Pancreas (tissue), 10 donors: ENCODE data around the gene FBXO48. TPM values are rescaled to one million over a fixed set of nuclear protein-coding genes. Genes with fewer than 3 reads are reported as not detected.

Source experiments
- ATAC-seq, 4 donors: fragments of 200-7000 bp; cut with Tn5 transposase; one replicate each; pipeline versions ENCODE4 v1.8.0 to v1.9.1; 2020; ENCODE audit warnings: mild to moderate bottlenecking in 4 of 4, moderate library complexity in 4 of 4
- DNase-seq, 6 donors: peaks; one replicate each; pipeline ENCODE4 v3.0.0-alpha.2; 2020
- FAIRE-seq: peaks from 2 replicates; lab custom pipeline; 2012; peaks lifted over from hg19 to GRCh38; lab: Jason Lieb, UNC
- H3K27ac ChIP-seq, 4 donors: fragments of 200-600 bp; sonication (generic); 1 replicate in 3 of 4; 2 replicates in 1 of 4; pipeline versions ENCODE4 v1.5.0 to v1.8.0; 2020
- H3K27me3 ChIP-seq, 4 donors: fragments of 200-600 bp; one replicate each; pipeline ENCODE4 v1.8.0; 2021
- H3K36me3 ChIP-seq, 3 donors: fragments of 200-600 bp; sonication (generic) in 1 of 3; one replicate each; pipeline versions ENCODE4 v1.5.0 to v1.8.0; 2020 to 2021
- H3K4me1 ChIP-seq, 3 donors: fragments of 200-600 bp; one replicate each; pipeline ENCODE4 v1.8.0; 2021
- H3K4me3 ChIP-seq, 4 donors: fragments of 200-600 bp; sonication (generic) in 2 of 4; one replicate each; pipeline versions ENCODE4 v1.5.0 to v1.8.0; 2020 to 2021
- H3K9me3 ChIP-seq, 4 donors: fragments of 200-600 bp; one replicate each; pipeline ENCODE4 v1.8.0; 2021
- WGBS, 2 donors: extraction: QIAGEN DNeasy Blood & Tissue Kit; methylation state at CpG; one replicate each; pipeline ENCODE4 v1.1.7; 2013; 5-methylcytosine and 5-hydroxymethylcytosine counted together
- intact Hi-C, 3 donors: fragments of 100-400 bp; cut with DNase I; formaldehyde crosslinking; loops; one replicate each; pipeline versions ENCODE4 v1.11.1 to v1.14.2; 2022
- polyA plus RNA-seq, 2 donors: library from polyadenylated mRNA; stranded (reverse); fragments of 200-250 nt; gene quantifications; one replicate each; pipeline ENCODE4 v1.2.3, GENCODE V29; 2013
- total RNA-seq, 6 donors: library from RNA; stranded (reverse); fragmentation: NEBNext Ultra II Directional in 4 of 6; extraction: Animal tissue kit (Norgen Biotek cat#: 25700) in 4 of 6; gene quantifications; one replicate each; pipeline versions ENCODE4 v1.2.1 to v1.2.4, GENCODE V29; 2021 to 2023
- TF ChIP-seq, protein P1 (sequence below), 4 donors: fragments of 200-600 bp; sonication (generic) in 3 of 4; IDR thresholded peaks; one replicate each; pipeline versions ENCODE4 v1.5.0 to v1.8.0; 2021; ENCODE audit warnings: antibody characterized with exemption in 4 of 4
- donor health status: healthy with polysubstance abuse.
- donor health status: DM: no; HTN: no; CAD: no; lungs with moderate emphysema.
- donor health status: DM: no; HTN: no; CAD: no.
- donor health status: control.
- donor health status: control.
- donor health status: Bipolar disorder and iron deficiency.
- donor health status: DM: yes; HTN: yes; CAD: no.
- donor health status: DM: no; HTN: no; CAD: no.
- donor health status: DM: no; HTN: no; CAD: no.
- donor health status: DM: yes; HTN: yes; CAD: no.

Gene FBXO48
- total and polyA plus RNA-seq, 8 donors, result 0.46 to 1.1 (median 0.70) TPM

DNA sequence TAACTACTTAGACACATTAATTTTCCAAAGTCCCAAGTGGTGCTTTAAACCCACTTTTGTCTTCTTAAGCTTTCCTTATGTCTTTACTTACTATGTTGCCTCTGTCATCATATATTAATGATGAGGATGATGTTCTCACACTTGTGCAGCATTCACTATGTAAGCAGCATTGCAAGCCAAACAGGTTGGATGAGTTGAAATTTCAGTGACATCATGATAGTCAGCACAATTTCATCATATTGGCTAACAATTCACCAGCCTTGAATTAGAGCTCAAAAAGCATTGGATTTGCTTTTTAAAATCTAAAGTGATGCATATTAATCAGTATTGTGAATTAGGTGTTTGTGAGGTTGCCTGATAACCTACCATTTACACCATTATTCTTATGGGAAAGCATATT, 8.0 kb upstream of the FBXO48 start:
- DNase-seq (no peak), ATAC-seq (peak in 2 of 4 donors; percentile 25 to 28), FAIRE-seq (no peak)
- peaks cover 5 to 8% (median 5%) of the 10 kb centered on the region in 3 donors for H3K4me1 ChIP-seq
- H3K9me3 ChIP-seq, result no peaks in the 10 kb centered on the region
- H3K4me3 ChIP-seq, result no peak overlapping the region
- intact Hi-C loops, result no loop called here
- H3K27me3 ChIP-seq, result no peaks in the 10 kb centered on the region
- no peak overlapping the region for H3K27ac ChIP-seq
- TF ChIP-seq, protein P1, sequence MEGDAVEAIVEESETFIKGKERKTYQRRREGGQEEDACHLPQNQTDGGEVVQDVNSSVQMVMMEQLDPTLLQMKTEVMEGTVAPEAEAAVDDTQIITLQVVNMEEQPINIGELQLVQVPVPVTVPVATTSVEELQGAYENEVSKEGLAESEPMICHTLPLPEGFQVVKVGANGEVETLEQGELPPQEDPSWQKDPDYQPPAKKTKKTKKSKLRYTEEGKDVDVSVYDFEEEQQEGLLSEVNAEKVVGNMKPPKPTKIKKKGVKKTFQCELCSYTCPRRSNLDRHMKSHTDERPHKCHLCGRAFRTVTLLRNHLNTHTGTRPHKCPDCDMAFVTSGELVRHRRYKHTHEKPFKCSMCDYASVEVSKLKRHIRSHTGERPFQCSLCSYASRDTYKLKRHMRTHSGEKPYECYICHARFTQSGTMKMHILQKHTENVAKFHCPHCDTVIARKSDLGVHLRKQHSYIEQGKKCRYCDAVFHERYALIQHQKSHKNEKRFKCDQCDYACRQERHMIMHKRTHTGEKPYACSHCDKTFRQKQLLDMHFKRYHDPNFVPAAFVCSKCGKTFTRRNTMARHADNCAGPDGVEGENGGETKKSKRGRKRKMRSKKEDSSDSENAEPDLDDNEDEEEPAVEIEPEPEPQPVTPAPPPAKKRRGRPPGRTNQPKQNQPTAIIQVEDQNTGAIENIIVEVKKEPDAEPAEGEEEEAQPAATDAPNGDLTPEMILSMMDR (IDR thresholded peaks at IDR 0.05), result no peak
- no peaks in the 10 kb centered on the region for H3K36me3 ChIP-seq

DNA sequence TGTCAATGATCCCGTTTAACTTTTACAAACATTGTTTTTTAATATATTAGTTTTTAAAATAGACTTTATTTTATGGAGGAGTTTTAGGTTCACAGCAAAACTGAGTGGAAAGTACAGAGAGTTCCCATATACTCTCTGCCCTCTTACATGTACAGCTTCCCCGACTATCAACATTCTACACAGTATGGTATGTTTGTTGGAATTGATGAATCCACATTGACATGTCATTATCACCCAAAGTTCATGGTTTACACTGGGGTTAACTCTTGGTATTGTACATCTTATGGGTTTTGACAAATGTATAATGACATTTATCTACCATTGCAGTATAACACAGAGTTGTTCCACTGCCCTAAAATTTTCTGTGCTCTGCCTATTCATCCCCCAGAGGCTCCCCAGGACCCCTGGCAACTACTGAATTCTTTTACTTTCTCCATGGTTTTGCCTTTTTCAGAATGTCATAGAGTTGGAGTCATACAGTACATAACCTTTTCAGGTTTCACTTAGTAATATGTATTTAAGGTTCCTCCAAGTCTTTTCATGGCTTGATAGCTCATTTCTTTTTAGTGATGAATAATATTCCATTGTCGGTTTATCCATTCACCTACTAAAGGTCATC, 5.8 kb upstream of the FBXO48 start:
- Histone ChIP-seq H3K4me1 (peaks cover 8 to 19% (median 12%) of the 10 kb centered on the region in 3 donors), H3K27ac (no peak overlapping the region), H3K4me3 (no peak overlapping the region), H3K27me3 (no peaks in the 10 kb centered on the region), H3K36me3 (no peaks in the 10 kb centered on the region), H3K9me3 (no peaks in the 10 kb centered on the region)
- ATAC-seq, result no peak
- no peak for DNase-seq
- FAIRE-seq, result no peak
- intact Hi-C loops, result no loop called here
- TF ChIP-seq, protein P1 (IDR thresholded peaks at IDR 0.05), result no peak
- WGBS, 2 donors, result 71 to 87% methylated on average over 3 of the region's 3 CpGs

DNA sequence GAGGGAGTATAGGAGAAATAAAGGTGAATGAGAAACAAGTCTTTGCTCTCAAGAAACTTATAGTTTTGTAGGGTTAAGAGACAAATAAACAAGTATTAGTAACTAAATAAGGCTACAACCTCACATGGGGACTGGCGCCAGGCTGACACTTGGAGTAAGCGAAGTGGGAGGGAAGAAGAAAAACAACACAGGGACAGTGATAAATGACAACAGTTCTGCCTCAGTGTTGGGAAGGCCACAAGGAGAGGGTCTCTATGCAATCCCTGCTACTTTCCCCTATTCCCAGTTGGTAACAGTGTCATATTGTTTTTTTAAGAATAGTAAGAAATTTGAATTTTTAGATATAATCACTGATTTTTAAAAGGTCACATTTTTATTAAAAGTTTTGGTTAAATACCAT, 4.3 kb upstream of the FBXO48 start:
- no peak for FAIRE-seq

DNA sequence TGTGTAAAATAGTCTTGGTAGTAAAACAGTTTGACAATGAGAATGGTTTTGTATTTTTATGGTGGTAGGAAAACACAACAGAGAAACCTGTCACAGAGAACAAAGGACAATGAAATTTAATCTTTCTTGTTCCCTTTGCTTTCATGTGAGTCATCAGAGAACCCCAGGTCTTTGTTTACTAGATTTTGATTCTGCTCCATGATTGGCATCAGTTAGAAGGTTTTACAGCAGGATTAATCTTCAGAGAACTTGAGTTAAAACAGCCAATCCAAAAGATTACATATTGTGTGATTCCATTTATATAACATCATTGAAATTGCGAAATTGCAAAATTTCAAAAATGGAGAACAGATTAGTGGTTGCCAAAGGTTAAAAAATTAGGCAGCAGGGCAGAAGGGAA, 2.8 kb upstream of the FBXO48 start:
- intact Hi-C loops, result loop anchor here in 1 of 3 donors (10.0 kb wide), 1 partner anchor 245 kb away; no protein-coding TSS in a partner anchor
- Histone ChIP-seq H3K27ac (no peak overlapping the region), H3K27me3 (no peaks in the 10 kb centered on the region), H3K36me3 (no peaks in the 10 kb centered on the region), H3K4me3 (no peak overlapping the region), H3K9me3 (no peaks in the 10 kb centered on the region), H3K4me1 (peaks cover under 1 to 14% (median 7%) of the 10 kb centered on the region in 3 donors)
- ATAC-seq (no peak), DNase-seq (no peak), FAIRE-seq (no peak)
- TF ChIP-seq, protein P1 (IDR thresholded peaks at IDR 0.05), result no peak
- WGBS, 2 donors, result 81 to 88% methylated on average over 1 of the region's 1 CpG

More for the DNA sequence above, 4.3 kb upstream of the FBXO48 start:
- Histone ChIP-seq H3K27me3 (no peaks in the 10 kb centered on the region), H3K4me1 (peaks cover 8 to 19% (median 12%) of the 10 kb centered on the region in 3 donors), H3K4me3 (no peak overlapping the region), H3K27ac (no peak overlapping the region), H3K36me3 (no peaks in the 10 kb centered on the region), H3K9me3 (no peaks in the 10 kb centered on the region)
- ATAC-seq (no peak), DNase-seq (no peak)
- intact Hi-C loops, result no loop called here
- 94 to 100% methylated on average over 2 of the region's 2 CpGs for WGBS, 2 donors
- TF ChIP-seq, protein P1 (IDR thresholded peaks at IDR 0.05), result no peak

DNA sequence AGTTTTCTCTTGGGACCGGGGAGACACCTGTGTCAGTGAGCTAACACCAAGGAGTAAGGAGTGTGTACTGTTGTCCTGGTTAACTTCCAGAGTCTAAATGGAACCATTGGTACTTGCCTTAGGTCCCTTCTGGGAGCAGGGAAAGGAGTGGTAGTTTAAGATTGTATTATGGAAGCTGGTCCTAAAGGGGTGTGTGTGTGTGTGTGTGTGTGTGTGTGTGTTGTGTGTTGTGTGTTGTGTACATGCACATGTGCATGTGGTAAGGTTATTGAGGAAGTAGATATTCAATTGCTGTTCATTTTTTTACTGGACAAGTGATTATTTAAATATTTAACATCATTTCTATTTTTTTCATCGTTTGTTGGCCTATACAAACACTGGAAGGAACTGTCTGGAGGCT, 1.7 kb upstream of the FBXO48 start:
- Histone ChIP-seq H3K27ac (no peak overlapping the region), H3K36me3 (no peaks in the 10 kb centered on the region), H3K9me3 (no peaks in the 10 kb centered on the region), H3K4me1 (peaks cover 0 to 14% (median 7%) of the 10 kb centered on the region in 3 donors), H3K4me3 (no peak overlapping the region), H3K27me3 (no peaks in the 10 kb centered on the region)
- DNase-seq (no peak), ATAC-seq (no peak), FAIRE-seq (no peak)
- TF ChIP-seq, protein P1 (IDR thresholded peaks at IDR 0.05), result no peak
- 60 to 76% methylated on average over 2 of the region's 2 CpGs for WGBS, 2 donors
- intact Hi-C loops, result loop anchor here in 1 of 3 donors (10.0 kb wide), 1 partner anchor 246 kb away; no protein-coding TSS in a partner anchor
